HG02678 (cell line): ENCODE data around the gene LRRC28.

Source experiments
- ATAC-seq: cut with Tn5 transposase; IDR thresholded peaks from one replicate; pipeline ENCODE4 v1.9.1; 2021; ENCODE audit warnings: mild to moderate bottlenecking, moderate library complexity; ENCODE audit not compliant: unreplicated experiment

Gene LRRC28

GRCh38 chr15:99249270-99249841, 1.9 kb upstream of the LRRC28 start, which contains the start of gene TTC23:
TSS of gene TTC23 (minus strand) at chr15:99249581. CDS start at chr15:99228712, 20,869 bp downstream.
- ATAC-seq, result no peak

GRCh38 chr15:99250001-99250400, 1.3 kb upstream of the LRRC28 start:
- no peak for ATAC-seq

GRCh38 chr15:99250494-99250856, 806 bp upstream of the LRRC28 start:
- no peak for ATAC-seq

GRCh38 chr15:99252326-99252725, 1.0 kb downstream of the LRRC28 start:
- ATAC-seq, result no peak

- no peak for ATAC-seq
Observed at GRCh38 chr15:99253381-99254090, 2.3 kb downstream of the LRRC28 start.

GRCh38 chr15:99257107-99257750, 5.9 kb downstream of the LRRC28 start:
- no peak for ATAC-seq

GRCh38 chr15:99264125-99264524, 12.8 kb downstream of the LRRC28 start:
- no peak for ATAC-seq

- ATAC-seq, result no peak
Observed at GRCh38 chr15:99265541-99266070, 14.3 kb downstream of the LRRC28 start.

- ATAC-seq, result no peak
Observed at GRCh38 chr15:99267957-99268356, 16.7 kb downstream of the LRRC28 start.

GRCh38 chr15:99268431-99268830, 17.1 kb downstream of the LRRC28 start:
- no peak for ATAC-seq

- no peak for ATAC-seq
Observed at GRCh38 chr15:99273801-99274200, 22.5 kb downstream of the LRRC28 start.

GRCh38 chr15:99275061-99275460, 23.8 kb downstream of the LRRC28 start:
- ATAC-seq, result no peak

GRCh38 chr15:99275525-99276128, 24.3 kb downstream of the LRRC28 start:
- ATAC-seq, result no peak

GRCh38 chr15:99279290-99279689, 28.0 kb downstream of the LRRC28 start:
- no peak for ATAC-seq

- no peak for ATAC-seq
Observed at GRCh38 chr15:99279827-99280226, 28.5 kb downstream of the LRRC28 start.

- ATAC-seq, result no peak
Observed at GRCh38 chr15:99282121-99282520, 30.8 kb downstream of the LRRC28 start.

- no peak for ATAC-seq
Observed at GRCh38 chr15:99282586-99282985, 31.3 kb downstream of the LRRC28 start.

- ATAC-seq, result no peak
Observed at GRCh38 chr15:99283717-99284116, 32.4 kb downstream of the LRRC28 start.

GRCh38 chr15:99291643-99292042, 40.4 kb downstream of the LRRC28 start:
- no peak for ATAC-seq

- no peak for ATAC-seq
Observed at GRCh38 chr15:99295840-99296239, 44.6 kb downstream of the LRRC28 start.

GRCh38 chr15:99296386-99296785, 45.1 kb downstream of the LRRC28 start:
- ATAC-seq, result no peak

- no peak for ATAC-seq
Observed at GRCh38 chr15:99303907-99304306, 52.6 kb downstream of the LRRC28 start.
